ENCODE results near the gene PDZD8.

GRCh38 chr10:117424171-117424570 is 48.9 kb upstream of the PDZD8 start:
- TF ChIP-seq CTCF (IDR thresholded peaks at IDR 0.05; ENCODE audit: low read depth, low read length, poor library complexity, severe bottlenecking) (no peak), EZH2phosphoT487 (IDR thresholded peaks at IDR 0.05; ENCODE audit: borderline replicate concordance, low read length) (no peak)

Data from DOHH2 (cell line).